GM03348 (cell line): ENCODE measurements around the gene FIBP.
"Not testable (repeated sequence)": the region's sequence is repeated elsewhere in the genome, so short reads cannot be mapped to it uniquely, and the experiment has no call there.

ENCODE experiments used
- DNase-seq: peaks from one replicate; pipeline ENCODE4 v3.0.0; 2012; ENCODE audit warnings: low spot score

FIBP gene

DNA sequence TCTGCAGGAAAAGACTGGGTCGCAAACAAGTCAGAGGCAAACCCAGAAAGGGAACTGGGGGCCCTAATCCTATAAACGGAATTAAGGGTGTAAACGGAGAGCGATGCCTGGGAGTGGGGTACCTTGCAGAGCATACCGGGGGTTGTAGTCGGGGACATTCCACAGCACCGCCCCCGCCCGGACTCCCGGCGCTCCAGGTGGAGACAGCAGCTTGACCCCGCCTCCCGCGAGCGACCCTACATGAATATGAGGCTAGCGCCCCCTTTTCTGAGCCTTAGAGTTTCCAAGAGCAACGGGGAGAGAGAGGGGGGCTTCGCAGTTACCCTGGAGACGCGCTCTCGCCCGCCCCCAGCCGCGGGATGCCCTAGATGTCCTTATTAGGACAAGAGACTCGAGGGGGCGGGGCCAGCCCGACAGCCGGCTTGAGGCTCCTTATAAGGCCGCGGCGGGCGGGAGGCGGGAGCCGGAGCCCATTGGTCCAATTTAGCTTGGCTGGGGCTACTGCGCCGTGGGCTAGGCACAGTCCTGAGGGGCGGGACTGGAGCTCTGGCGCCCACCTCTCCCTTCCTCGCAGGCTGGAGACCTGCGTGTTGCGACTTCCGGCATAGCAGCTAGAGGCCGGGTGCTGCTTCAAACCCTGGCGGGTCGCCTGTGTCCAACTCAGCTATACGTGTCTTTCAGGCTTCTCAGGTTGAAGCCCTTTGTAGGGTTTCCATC is 29.0 kb downstream of the FIBP start:
- peak; percentile 96 for DNase-seq

- DNase-seq: no peak
Observed at GRCh38 chr11:65858681-65859087, 29.6 kb downstream of the FIBP start.

GRCh38 chr11:65857853-65858680 is 30.2 kb downstream of the FIBP start, which contains the start of gene CFL1:
Gene CFL1 (minus strand): TSS chr11:65858180. CDS start chr11:65858099, 81 bp downstream.
- peak; percentile 94 for DNase-seq

DNA sequence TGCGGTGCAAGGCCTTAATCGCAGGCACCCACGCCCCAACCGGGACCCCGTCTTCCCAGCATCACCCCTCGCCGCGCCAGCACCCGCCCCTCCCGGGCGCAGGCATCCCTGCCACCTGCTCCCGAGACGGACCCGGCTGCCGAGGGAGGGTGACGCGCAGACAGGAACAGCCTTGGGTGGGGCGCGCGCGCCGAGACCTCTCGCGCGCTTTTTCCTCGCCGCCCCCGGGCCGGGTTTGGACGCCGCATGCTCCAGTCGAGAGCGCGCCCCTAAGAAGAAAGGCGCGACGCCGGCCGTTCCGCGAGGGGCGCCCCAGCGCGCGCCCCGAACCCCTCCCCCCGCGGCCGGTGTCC is 30.8 kb downstream of the FIBP start:
- DNase-seq: no peak

DNA sequence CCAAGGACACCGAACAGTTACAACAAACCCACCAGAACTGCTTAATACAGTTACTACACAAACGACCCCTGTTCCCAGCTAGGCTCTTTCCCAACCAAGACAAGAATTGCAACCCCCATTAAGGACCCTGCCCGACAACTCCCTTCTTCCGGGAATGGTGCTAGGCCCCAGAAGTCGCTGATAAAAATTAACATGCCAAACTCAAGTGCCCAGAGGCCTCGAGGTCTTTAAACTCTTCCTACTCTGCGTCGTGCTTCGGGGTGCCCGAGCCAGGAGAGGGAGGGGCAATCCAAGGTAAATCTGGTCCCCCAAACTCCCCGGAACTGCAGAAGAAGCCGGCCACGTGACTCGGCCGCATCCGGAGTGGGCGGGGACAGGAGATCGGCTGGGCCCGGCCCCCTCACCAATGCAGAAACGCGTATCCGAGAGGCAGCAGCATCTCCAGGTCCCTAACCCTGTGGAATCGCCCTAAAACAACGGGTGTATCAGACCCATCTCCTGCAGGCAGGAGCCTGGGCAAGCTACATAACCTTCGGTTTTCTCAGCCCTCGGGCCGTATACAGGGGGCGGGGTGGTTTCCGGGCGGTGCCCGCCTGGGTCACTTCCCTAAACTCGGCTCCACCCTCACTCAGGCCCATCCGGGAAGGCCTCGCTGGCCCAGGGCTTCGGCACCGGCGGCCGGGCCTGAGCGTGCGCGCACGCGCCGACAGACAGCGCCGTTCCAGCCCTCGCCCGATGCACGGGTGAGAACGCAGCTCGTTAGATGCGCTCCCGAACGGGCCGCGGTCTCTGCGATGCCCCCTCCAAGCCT is 31.4 kb downstream of the FIBP start:
- peak; percentile 87 for DNase-seq

DNA sequence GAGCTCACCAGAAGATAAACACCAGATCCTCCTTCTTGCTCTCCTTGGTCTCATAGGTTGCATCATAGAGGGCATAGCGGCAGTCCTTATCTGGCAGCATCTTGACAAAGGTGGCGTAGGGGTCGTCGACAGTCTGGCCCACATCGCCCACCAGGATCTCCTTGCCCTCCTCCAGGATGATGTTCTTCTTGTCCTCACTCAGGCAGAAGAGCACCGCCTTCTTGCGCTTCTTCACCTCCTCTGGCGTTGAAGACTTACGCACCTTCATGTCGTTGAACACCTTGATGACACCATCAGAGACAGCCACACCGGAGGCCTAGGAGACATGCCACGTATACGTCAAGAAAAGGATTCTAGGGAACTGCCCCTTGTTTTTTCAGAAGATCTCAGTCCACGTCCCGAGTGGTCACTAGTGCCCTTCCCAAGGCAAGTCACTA is 32.3 kb downstream of the FIBP start:
- DNase-seq: no peak

GRCh38 chr11:65854852-65855837 is 33.1 kb downstream of the FIBP start:
- peak; percentile 1 for DNase-seq

- DNase-seq: no peak
Observed at GRCh38 chr11:65854161-65854592, 34.1 kb downstream of the FIBP start.

GRCh38 chr11:65853246-65853979 is 34.9 kb downstream of the FIBP start:
- DNase-seq: peak; percentile 7

- DNase-seq: no peak
Observed at GRCh38 chr11:65852508-65853245, 35.6 kb downstream of the FIBP start.

DNA sequence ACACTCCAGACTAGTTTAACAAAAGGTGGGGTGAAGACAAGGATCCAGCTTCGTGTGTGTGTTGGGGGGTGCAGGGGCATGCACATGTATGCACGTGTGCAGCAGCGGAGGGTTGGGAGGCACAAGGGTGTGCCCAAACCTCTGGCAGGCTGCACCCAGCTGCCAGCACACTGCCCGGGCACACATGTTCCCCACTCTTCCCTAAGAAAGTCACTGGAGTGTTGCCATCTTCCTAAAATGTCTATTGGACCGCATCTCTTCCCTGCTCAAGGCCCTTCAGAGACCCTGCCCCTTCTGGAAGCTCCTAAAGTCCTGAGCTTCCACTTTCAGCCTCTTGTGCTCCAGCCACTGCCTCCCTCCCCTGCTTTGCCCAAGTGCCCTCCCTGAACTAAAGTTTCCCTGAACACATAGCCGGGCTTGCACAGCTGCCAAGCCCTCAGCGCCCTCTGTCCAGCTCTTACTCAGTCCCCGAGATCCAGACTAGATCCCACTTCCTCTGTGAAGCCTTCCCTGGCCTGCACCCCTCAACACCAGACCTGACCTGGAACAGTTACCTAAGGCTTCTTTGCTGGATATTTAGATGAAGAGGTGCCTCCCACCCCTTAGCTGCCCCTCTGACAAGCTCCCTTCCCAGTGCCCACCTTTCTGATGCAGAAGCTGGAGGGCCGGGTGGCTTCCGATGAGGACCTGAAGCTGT is 36.3 kb downstream of the FIBP start:
- DNase-seq: no peak

- DNase-seq: no peak
Observed at GRCh38 chr11:65851083-65851579, 37.1 kb downstream of the FIBP start.

DNA sequence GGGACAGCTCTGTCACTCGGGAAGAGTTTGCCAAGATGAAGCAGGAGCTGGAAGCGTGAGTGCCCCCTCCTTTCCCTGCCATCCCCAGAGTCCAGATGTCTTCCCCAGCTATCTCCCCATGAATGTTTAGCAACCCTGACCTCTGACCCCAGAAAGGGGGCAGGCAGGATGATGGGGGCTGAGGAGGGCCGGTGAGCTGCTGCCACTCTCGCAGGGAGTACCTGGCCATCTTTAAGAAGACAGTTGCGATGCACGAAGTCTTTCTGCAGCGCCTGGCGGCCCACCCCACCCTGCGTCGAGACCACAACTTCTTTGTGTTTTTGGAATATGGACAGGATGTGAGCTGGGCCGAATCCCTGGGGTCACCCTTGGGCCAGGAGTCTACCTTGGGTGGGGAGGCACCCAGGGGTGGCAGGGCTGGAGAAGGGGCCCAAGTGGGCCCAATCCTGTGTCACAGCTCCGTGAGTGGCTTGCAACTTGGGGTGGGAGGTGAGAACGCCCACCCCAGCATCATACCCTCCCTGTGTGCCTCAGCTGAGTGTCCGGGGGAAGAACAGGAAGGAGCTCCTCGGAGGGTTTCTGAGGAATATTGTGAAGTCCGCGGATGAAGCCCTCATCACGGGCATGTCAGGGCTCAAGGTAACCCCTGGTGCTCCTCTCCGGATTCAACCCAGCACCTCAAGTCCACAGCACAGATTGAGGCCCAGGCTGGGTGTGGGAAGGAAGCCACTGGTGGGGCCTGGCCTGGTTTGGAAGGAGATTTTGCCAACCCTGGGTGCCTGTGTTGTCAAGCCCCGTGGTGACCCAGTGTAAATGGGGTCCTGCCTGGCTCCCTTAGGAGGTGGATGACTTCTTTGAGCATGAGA is 37.8 kb downstream of the FIBP start:
- no peak for DNase-seq

DNA sequence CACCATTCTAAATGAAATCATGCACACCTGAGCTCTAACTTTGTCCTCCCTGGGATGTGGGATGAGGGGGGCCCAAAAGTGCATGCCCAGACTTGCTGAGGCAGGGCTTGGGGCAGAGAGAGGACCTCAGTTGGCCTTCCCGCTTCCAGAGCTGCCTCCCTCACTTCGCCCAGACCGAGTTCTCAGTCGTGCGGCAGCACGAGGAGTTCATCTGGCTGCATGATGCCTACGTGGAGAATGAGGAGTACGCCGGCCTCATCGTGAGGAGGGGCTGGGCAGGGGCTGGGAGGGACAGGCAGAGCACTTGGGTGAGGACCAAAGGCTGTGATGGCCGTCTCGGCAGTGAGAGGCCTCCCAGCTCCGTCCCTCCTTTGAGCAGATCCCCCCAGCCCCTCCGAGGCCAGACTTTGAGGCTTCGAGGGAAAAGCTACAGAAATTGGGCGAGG is 38.5 kb downstream of the FIBP start:
- no peak for DNase-seq

DNA sequence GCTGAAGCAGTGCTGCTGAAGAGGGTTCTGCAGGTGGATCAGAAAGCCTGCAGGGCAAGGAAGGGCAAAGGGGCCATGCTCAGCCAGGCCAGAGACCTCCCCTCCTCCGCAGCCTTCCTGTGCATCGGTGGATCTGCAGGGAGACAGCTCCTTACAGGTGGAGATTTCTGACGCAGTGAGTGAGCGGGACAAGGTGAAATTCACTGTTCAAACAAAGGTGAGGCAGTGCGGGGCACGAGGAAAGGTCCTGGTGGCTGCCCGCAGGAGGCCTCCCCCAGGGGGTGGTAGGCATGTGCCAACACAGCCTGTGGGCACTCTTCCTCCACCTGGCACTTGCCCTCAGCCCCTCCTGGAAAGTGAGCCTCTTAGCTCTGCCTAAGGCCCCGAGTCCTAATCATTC is 38.9 kb downstream of the FIBP start:
- no peak for DNase-seq

DNA sequence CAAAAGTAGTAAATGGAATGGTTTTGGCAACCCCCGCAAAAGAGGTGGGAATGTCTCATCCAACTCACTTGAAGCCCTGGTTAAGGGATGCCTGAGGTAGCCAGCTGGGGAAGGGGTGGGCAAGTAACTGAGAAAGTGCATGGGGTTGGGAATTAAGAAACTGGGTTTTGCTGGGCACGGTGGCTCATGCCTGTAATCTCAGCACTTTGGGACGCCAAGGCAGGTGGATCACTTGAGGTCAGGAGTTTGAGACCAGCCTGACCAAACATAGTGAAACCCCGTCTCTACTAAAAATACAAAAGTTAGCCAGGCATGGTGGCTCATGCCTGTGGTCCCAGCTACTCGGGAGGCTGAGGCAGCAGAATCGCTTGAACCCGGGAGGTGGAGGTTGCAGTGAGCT is 39.6 kb downstream of the FIBP start:
- DNase-seq: not testable (repeated sequence)

GRCh38 chr11:65847746-65848145 is 40.5 kb downstream of the FIBP start:
- DNase-seq: no peak
